Neural progenitor cell (in vitro differentiated cells): Measurements from ENCODE around the gene KCNE4. TPM values are rescaled to one million over a fixed set of nuclear protein-coding genes. Genes with fewer than 3 reads are reported as not detected.

Experiments
- DNase-seq: peaks from one replicate; pipeline ENCODE4 v3.0.0-alpha.2; 2016; ENCODE audit warnings: low spot score
- H2AFZ ChIP-seq: fragments of 200-600 bp; sonication (generic); replicated peaks from 2 replicates; pipeline ENCODE4 v1.6.1; 2016; ENCODE audit warnings: antibody characterized with exemption
- H3F3A ChIP-seq: fragments of 200-600 bp; sonication (generic); 2 replicates; pipeline ENCODE4 v1.6.1; 2016; ENCODE audit warnings: antibody characterized with exemption, low read depth
- H3K27ac ChIP-seq: fragments of 200-600 bp; sonication (generic); 2 replicates; pipeline ENCODE4 v1.5.1; 2016; ENCODE audit warnings: mild to moderate bottlenecking
- H3K27me3 ChIP-seq: fragments of 200-600 bp; sonication (generic); 2 replicates; pipeline ENCODE4 v1.6.1; 2016; ENCODE audit warnings: mild to moderate bottlenecking, moderate library complexity
- H3K36me3 ChIP-seq: fragments of 200-600 bp; sonication (generic); 2 replicates; pipeline ENCODE4 v1.5.1; 2016
- H3K4me1 ChIP-seq: fragments of 200-600 bp; sonication (generic); 2 replicates; pipeline ENCODE4 v1.6.1; 2016; ENCODE audit warnings: mixed run types
- H3K4me2 ChIP-seq: fragments of 200-600 bp; sonication (generic); 2 replicates; pipeline ENCODE4 v1.6.1; 2016
- H3K4me3 ChIP-seq: fragments of 200-600 bp; sonication (generic); 2 replicates; pipeline ENCODE4 v1.5.1; 2016
- H3K79me2 ChIP-seq: fragments of 200-600 bp; sonication (generic); 2 replicates; pipeline ENCODE4 v1.6.1; 2016; ENCODE audit warnings: low read depth
- H3K9ac ChIP-seq: fragments of 200-600 bp; sonication (generic); 2 replicates; pipeline ENCODE4 v1.6.1; 2016
- H3K9me3 ChIP-seq: fragments of 200-600 bp; sonication (generic); 2 replicates; pipeline ENCODE4 v1.5.1; 2016; ENCODE audit warnings: low read depth
- H4K20me1 ChIP-seq: fragments of 200-600 bp; sonication (generic); 2 replicates; pipeline ENCODE4 v1.6.1; 2016; ENCODE audit warnings: low read depth
- H3K27ac Mint-ChIP-seq: 3 replicates; pipeline ENCODE4 v1.8.0; 2021; ENCODE audit warnings: mixed read lengths
- H3K27me3 Mint-ChIP-seq: 2 replicates; pipeline ENCODE4 v1.8.0; 2022; ENCODE audit warnings: low read depth, mild to moderate bottlenecking, inconsistent platforms, moderate library complexity, mixed read lengths; ENCODE audit not compliant: insufficient read depth
- H3K36me3 Mint-ChIP-seq: 3 replicates; pipeline ENCODE4 v1.8.0; 2021; ENCODE audit warnings: mixed read lengths
- H3K4me1 Mint-ChIP-seq: 3 replicates; pipeline ENCODE4 v1.8.0; 2021; ENCODE audit warnings: mixed read lengths
- H3K4me3 Mint-ChIP-seq: 3 replicates; pipeline ENCODE4 v1.8.0; 2021; ENCODE audit warnings: mild to moderate bottlenecking, moderate library complexity, mixed read lengths
- H3K9me3 Mint-ChIP-seq: 3 replicates; pipeline ENCODE4 v1.8.0; 2020; ENCODE audit warnings: mixed read lengths
- EZH2 ChIP-seq: fragments of 200-600 bp; sonication (generic); IDR thresholded peaks from 2 replicates; pipeline ENCODE4 v1.6.1; 2017; ENCODE audit warnings: antibody characterized with exemption, mild to moderate bottlenecking, moderate library complexity
- EZH2phosphoT487 ChIP-seq: fragments of 200-600 bp; sonication (generic); IDR thresholded peaks from 2 replicates; pipeline ENCODE4 v1.6.1; 2017; ENCODE audit warnings: antibody characterized with exemption
- total RNA-seq: library from RNA; depleted of rRNA; stranded (reverse); fragments of >200 nt; gene quantifications from 2 replicates; pipeline ENCODE4 v1.2.3, GENCODE V29; 2015; ENCODE audit warnings: low replicate concordance
- TF ChIP-seq, protein P1 (sequence below): fragments of 200-600 bp; sonication (generic); IDR thresholded peaks from 2 replicates; pipeline ENCODE4 v1.5.1; 2017; ENCODE audit warnings: antibody characterized with exemption, mild to moderate bottlenecking

KCNE4 gene
- total RNA-seq, 1 donor from 2014 or later, result not detected

DNA sequence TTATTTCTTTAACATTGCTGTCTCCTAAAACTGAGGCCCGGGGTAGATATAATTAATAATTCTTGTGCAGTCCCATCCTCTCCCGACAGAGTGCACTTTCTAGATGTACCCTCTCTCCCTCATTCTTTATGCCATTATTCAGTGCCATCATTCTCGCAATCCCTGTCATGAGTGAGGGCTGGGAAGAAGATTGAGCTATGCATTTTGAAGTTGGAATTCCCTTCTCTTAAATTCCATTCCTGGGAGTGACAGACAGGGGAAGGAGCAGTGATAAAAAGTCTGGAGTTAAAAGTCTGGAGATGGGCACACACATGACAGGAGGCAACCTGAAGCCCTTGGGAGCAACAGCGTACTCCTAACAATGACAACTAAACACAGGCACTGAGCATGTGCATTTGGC is 2.6 kb upstream of the KCNE4 start:
- H3K9me3 ChIP-seq, result no peaks in the 10 kb centered on the region
- no peaks in the 10 kb centered on the region for H3K79me2 ChIP-seq
- TF ChIP-seq EZH2 (no peak), EZH2phosphoT487 (no peak)
- TF ChIP-seq, protein P1, sequence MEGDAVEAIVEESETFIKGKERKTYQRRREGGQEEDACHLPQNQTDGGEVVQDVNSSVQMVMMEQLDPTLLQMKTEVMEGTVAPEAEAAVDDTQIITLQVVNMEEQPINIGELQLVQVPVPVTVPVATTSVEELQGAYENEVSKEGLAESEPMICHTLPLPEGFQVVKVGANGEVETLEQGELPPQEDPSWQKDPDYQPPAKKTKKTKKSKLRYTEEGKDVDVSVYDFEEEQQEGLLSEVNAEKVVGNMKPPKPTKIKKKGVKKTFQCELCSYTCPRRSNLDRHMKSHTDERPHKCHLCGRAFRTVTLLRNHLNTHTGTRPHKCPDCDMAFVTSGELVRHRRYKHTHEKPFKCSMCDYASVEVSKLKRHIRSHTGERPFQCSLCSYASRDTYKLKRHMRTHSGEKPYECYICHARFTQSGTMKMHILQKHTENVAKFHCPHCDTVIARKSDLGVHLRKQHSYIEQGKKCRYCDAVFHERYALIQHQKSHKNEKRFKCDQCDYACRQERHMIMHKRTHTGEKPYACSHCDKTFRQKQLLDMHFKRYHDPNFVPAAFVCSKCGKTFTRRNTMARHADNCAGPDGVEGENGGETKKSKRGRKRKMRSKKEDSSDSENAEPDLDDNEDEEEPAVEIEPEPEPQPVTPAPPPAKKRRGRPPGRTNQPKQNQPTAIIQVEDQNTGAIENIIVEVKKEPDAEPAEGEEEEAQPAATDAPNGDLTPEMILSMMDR, result no peak
- peak overlapping the region; percentile 54 for H3K27ac Mint-ChIP-seq
- no peak overlapping the region for H3K9ac ChIP-seq
- no peak overlapping the region for H3K4me2 ChIP-seq
- H3F3A ChIP-seq, result no peaks in the 10 kb centered on the region
- no peaks in the 10 kb centered on the region for H3K36me3 ChIP-seq
- peaks cover 10% of the 10 kb centered on the region for H3K4me1 ChIP-seq
- no peak overlapping the region for H3K4me3 Mint-ChIP-seq
- H3K27ac ChIP-seq, result no peak overlapping the region
- no peak overlapping the region for H2AFZ ChIP-seq
- H3K4me1 Mint-ChIP-seq, result peaks cover 37% of the 10 kb centered on the region
- peaks cover 3% of the 10 kb centered on the region for H3K9me3 Mint-ChIP-seq
- H4K20me1 ChIP-seq, result no peaks in the 10 kb centered on the region
- H3K27me3 Mint-ChIP-seq, result peaks cover 6% of the 10 kb centered on the region
- no peak overlapping the region for H3K4me3 ChIP-seq
- no peaks in the 10 kb centered on the region for H3K27me3 ChIP-seq
- DNase-seq, result no peak
- no peaks in the 10 kb centered on the region for H3K36me3 Mint-ChIP-seq

DNA sequence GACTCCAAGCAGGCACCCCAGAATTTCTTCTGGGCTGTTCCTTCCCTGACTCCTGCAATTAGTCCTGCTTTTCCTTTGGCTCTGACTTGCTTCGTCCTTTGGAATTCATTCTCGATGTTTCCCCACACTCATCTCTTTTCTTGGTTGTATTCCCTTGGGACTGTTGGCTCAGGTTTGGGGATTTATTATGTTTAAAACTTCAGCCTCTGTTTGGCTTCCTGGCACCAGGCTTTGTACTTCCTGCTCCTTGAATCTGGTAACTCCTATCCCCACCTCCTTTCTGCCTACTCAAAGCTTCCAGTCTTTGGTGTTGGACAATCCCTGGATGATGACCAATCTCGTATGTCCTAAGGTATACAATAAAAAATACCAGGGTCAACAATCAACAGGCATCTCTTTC is 1.8 kb upstream of the KCNE4 start:
- Histone ChIP-seq H3K4me3 (no peak overlapping the region), H3K4me1 (peaks cover 10% of the 10 kb centered on the region), H2AFZ (no peak overlapping the region), H3K79me2 (no peaks in the 10 kb centered on the region), H3K27ac (no peak overlapping the region), H3F3A (no peaks in the 10 kb centered on the region), H3K4me2 (no peak overlapping the region), H4K20me1 (no peaks in the 10 kb centered on the region), H3K27me3 (no peaks in the 10 kb centered on the region), H3K9me3 (no peaks in the 10 kb centered on the region), H3K36me3 (no peaks in the 10 kb centered on the region), H3K9ac (no peak overlapping the region)
- Mint-ChIP-seq H3K36me3 (no peaks in the 10 kb centered on the region), H3K9me3 (peaks cover 3% of the 10 kb centered on the region), H3K4me3 (no peak overlapping the region), H3K27ac (no peak overlapping the region), H3K4me1 (peaks cover 35% of the 10 kb centered on the region), H3K27me3 (peaks cover 4% of the 10 kb centered on the region)
- TF ChIP-seq, protein P1, result no peak
- TF ChIP-seq EZH2 (no peak), EZH2phosphoT487 (no peak)
- no peak for DNase-seq

DNA sequence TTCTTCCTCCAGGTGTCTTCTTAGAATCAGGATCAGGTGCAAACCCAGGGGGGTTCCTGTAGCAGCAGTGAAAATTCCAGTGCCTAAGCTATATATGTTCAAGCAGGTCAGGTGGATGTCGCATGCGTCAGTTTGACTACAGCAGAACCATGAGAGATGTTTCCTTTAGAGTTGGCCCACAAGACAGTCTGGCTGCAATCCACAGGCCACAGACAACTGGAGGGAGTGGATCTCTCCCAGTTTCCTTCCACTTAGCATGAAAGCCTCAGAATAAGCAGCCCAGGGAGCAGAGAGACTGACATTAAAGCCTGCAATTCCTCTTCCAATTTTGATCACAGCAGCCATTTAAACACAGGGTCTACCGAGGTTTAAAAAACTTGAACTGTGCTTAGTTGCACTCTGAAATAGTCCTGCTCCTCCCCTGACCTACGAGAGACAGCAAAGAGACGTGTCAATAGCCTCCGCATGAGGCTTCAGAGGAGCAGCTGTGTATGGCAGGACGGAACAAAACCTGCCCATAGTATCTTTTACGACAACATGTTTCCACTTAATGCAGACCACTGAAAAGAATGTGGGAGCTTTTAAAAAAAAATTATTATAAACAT is 988 bp upstream of the KCNE4 start:
- H3K4me3 Mint-ChIP-seq, result peak overlapping the region; percentile 34
- H3K27me3 Mint-ChIP-seq, result peaks cover 4% of the 10 kb centered on the region
- Histone ChIP-seq H3K27me3 (no peaks in the 10 kb centered on the region), H3K9ac (no peak overlapping the region), H2AFZ (no peak overlapping the region), H3K9me3 (no peaks in the 10 kb centered on the region), H4K20me1 (no peaks in the 10 kb centered on the region), H3K79me2 (no peaks in the 10 kb centered on the region), H3F3A (no peaks in the 10 kb centered on the region), H3K27ac (no peak overlapping the region), H3K4me2 (no peak overlapping the region), H3K4me3 (no peak overlapping the region), H3K36me3 (no peaks in the 10 kb centered on the region), H3K4me1 (peaks cover 10% of the 10 kb centered on the region)
- peaks cover 34% of the 10 kb centered on the region for H3K4me1 Mint-ChIP-seq
- no peak for DNase-seq
- H3K36me3 Mint-ChIP-seq, result no peaks in the 10 kb centered on the region
- peaks cover 3% of the 10 kb centered on the region for H3K9me3 Mint-ChIP-seq
- TF ChIP-seq, protein P1, result no peak
- H3K27ac Mint-ChIP-seq, result no peak overlapping the region
